GM19099 (cell line): ENCODE data around the gene TMEM121B.

Experiments
- POLR2A ChIP-seq: IDR thresholded peaks from 3 replicates; pipeline ENCODE4 v1.6.1; 2011; ENCODE audit warnings: low read depth; ENCODE audit not compliant: insufficient read length; ENCODE audit errors: extremely low read depth

The TMEM121B gene

DNA sequence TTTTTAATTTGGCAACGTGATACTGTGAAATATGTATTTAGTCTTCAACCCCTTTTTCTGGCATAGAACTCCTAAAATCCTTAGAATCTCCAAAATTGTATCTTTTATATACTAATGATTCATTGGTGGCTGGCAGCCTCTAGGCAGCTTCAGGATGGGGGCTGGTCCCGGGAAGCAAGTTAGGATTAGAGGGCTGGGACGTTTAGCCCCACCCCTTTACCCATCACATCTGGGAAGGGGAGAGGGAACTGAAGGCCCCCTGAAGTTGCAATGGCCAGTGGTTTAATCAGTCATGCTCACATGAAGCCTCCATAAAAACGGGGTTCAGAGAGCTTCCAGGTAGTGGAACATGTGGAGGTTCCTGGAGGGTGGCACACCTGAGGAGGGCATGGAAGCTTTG is 29.3 kb downstream of the TMEM121B start:
- TF ChIP-seq POLR2A, result no peak

DNA sequence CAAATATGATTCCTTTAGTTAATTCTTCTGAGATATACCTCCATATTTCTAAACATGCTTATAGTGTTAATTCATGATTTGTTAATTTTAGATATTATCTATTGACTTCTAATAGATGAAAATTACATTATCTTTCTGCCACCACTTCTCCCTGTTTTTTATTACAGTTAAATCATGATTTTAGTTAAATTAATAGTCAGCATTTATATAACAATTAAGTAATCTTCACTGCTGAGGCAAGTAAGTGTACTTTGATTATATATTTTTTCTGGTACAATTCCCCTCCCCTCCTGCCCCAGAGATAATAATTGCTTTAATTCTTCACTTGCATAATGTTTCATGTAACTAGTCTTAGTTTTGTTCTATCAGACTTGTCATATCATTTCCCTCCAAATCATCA is 30.6 kb downstream of the TMEM121B start:
- TF ChIP-seq POLR2A, result no peak

DNA sequence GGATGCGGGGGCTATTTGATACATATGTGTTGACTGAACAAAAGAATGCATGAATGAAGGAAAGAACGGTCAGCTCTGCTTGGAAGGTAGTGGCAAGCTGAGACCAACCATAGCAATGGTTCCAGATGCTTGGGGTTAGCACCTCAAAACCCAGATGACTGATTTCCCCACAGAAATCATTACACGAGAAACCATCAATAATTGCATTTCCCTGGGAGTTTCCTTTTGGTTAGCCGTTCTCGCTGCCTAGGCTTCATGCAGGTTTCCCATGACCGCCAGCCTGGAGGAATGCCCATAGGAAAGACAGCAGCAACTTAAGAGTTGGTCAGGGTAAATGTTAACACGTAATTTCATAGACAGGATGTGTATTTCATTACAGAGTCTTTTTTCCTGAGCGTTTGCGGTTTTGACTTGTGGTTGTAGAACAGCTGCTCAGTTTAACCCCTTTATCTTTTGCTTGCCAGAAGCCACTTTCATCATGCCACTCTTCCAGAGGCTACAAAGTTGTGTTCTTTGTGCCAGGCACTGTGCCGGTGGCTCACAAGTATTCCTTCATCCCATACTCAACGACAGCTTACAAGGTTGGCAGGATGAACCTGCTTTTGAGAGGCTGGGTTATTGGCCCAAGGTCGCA is 33.5 kb downstream of the TMEM121B start:
- no peak for TF ChIP-seq POLR2A

DNA sequence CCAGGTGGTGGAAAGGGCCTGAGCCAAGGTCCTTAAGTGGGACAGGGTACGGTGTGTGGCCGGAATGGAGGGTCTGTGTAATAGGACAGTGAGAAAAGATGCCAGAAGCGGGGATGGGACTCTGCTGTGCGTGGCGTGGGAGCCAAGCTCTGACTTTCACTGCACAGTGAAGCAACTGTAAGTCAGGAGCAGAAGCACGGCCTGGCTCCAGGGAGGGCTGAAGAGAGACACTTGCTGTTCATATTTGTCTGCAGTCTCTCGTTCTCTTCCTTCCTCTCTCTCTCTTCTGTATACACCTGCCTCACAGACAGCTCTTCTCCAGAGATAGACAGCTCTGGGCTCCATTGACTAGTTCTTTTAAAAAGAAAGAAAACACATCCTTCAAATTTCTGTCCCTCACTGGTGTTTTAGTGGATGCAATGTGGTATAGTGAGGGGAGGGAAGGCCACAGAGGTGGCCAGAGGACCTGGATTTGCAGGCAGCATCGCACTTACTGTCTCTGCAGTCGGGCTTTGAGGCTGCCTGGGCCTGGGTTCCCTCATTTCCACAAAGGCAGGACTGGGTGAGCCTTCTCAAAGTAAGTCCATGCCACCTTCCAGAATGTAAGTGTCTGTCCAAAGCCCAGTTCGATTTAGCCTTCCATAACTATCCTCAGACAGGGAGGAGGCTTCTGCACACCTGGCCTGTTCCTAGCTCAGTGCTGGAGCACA is 34.2 kb downstream of the TMEM121B start:
- no peak for TF ChIP-seq POLR2A

DNA sequence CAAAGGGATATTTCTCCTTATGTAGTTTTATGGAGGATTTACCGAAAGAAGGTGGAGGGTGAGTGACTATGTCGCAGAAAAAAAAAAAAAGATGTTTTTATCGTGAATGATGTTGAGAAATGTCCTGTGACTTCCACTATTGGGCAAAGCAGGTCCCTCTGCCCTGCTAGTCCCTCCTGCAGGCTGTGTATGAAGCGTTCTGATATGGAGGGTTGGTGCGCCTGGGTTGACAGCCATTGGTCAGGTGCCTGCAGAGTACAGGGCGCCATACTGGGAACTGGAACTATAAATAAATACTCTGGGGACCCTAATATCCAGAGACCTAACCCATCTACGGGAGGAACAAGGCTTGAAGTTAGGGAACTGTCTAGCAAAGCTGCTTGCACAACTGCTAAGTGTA is 34.9 kb downstream of the TMEM121B start:
- no peak for TF ChIP-seq POLR2A

DNA sequence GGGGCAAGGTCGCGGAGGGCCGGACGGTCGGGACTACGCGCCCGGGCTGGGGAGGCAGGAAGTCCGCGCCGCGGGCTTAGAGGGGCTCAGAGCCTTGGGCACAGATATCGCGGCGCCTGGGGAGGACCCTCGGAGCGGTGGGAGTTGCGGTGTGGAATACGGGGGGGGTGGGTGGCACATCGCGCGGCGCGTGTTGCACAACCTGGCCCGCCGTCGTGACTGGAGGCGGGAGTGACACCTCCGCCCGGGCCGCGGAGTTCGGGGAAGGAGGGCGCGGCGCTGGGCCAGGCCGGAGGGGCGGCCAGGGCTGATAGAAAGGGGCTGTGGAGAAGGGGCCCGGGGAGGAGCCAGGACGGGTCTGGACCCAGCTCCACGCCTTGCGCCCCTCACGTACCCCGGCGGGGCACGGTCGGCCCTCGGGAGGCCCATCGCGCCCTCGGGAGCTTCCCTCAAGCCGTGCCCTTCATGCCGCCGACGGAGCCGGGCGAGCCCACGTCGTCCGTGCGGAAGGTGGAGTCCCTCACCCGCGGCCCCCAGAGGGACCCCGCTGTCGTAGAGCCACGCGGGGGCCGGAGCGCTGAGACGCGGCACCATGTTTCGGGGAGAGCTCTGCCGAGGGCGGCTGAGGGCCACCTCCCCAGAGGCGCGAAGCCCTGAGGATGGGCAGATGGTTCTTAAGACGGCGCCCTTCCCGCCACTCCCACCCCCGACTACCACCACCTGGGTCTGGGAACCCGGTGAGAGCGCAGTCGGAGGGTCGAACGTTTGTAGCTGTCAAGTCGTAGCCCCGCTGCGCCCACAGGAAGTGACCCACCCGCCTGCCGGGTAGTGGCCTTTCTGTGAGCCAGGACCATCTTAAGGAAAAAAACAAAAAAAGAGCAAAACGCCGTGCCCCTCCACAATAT is 35.6 kb downstream of the TMEM121B start:
- TF ChIP-seq POLR2A, result no peak

DNA sequence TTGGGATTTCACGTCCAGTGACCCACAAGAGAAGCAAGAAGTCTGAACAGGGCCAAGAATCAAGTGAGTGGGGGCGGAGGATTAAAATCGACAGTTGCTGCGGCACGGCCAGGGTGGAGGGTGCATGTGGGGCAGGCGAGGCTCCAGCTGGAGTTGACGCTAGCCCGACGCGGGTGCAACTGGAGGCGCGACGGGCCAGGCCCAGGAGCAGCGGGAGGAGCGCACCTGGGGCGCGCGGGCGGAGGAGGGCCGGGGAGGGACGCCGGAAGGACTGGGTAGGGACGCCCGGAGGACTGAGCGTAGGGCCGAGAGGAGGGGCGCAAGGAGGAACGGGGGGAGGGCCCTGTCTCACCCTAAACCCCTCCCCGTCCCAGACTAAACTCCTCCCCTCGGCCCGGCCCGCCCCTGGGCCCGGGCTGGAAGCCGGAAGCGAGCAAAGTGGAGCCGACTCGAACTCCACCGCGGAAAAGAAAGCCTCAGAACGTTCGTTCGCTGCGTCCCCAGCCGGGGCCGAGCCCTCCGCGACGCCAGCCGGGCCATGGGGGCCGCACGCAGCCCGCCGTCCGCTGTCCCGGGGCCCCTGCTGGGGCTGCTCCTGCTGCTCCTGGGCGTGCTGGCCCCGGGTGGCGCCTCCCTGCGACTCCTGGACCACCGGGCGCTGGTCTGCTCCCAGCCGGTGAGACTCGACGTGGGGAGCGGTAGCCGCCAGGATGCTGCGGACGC is 36.4 kb downstream of the TMEM121B start, which contains the start of gene IL17RA:
Gene IL17RA, plus strand, starts transcription at position 447 of the 723 bp plus-strand sequence. Its CDS starts 92 bp downstream, at position 539.
- TF ChIP-seq POLR2A, result peak; percentile 82

DNA sequence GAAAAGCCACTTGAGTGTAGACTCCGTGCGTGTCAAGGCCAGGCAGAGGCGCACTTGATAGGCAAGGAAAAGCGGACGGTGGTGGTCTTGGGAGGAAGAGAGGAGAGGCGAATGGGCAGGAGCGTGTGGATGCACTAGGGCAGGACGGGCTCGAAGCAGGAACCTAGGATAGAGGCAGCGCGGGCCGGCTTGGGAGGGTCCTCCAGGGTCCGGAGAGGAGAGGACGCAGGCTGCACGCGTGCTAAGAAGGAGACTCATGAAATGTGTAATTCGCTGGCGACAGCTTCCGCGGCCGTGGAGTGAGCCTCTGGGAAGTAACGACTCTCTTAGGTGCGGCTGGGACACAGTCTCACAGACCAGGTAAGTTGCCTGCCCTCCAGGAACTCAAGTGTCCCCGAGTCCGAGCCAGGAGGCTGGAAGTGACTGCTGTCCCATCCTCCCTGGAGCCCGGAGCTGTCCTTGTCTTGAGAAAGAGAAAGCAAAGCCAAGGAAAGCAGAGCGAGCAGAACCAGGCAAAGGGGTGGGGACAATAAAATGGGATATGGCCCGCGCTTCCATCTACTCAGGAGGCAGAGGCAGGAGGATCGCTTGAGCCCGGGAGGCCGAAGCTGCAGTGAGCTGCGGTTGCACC is 37.2 kb downstream of the TMEM121B start:
- TF ChIP-seq POLR2A, result no peak

DNA sequence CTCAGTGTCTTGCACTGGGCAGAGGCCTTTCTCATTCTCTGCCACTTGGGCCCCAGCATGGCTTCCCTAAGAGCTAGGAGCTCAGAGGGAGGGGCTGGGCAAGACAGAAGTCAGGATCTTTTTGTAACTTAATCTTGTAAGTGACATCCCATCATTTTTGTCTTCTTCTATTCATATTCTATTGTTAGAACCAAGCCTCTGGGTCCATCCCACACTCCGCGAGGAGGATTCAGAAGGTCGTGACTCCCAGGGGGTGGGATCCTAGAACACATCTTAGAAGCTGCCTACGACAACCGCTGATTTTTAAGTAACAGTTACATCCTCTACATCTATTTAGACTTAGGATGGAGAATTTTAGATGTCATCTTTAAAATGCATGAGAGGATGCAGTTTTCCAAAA is 37.9 kb downstream of the TMEM121B start:
- no peak for TF ChIP-seq POLR2A

DNA sequence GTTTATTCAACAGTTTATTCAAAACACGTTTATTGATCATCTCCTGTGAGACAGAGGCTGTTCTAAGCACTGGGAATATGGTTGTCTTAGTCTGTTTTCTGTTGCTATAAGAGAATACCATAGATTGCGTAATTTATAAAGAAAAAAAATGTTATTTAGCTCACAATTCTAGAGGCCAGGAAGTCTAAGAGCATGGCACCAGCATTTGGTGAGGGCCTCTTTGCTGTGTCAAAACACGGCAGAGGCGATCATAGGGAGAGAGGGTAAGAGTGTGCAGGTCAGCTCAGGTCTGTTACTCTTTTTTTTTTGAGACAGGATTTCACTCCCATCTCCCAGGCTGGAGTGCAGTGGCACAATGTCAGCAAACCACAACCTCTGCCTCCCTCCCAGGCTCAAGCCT is 41.6 kb downstream of the TMEM121B start:
- no peak for TF ChIP-seq POLR2A

DNA sequence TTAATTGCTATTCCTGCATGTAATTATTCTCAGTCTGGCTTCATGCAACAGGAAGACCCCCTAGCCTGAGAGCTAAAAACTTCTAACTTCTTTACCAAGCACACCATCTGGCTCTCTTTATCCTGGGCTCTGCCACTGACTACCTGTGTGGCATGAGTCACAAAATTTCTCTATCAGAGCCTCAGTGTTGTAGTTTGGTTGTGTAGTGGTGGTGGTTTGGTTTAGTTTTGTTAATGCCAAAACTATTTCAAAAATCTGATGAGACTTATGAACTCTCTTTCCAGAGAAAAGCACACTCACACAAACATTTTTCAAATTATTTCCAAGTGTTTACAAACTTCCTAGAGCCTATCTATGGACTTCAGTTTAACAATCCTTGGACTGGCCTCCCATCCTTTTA is 43.9 kb downstream of the TMEM121B start:
- TF ChIP-seq POLR2A, result no peak

DNA sequence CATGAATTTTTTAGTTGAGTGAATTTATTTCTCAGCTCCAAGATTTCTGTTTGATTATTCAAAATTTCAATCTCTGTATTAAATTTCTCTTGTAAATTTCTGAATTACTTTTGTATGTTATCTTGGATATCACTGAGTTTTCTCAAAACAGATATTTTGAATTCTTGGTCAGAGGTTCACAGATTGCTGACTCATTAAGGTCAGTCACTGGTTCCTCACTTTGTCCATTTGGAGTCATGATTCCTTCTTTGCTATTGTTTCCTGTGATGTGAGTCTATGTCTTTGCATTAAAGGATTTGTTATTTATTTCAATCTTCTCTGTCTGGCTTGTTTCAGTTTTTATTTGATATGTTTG is 46.5 kb downstream of the TMEM121B start:
- TF ChIP-seq POLR2A, result no peak

DNA sequence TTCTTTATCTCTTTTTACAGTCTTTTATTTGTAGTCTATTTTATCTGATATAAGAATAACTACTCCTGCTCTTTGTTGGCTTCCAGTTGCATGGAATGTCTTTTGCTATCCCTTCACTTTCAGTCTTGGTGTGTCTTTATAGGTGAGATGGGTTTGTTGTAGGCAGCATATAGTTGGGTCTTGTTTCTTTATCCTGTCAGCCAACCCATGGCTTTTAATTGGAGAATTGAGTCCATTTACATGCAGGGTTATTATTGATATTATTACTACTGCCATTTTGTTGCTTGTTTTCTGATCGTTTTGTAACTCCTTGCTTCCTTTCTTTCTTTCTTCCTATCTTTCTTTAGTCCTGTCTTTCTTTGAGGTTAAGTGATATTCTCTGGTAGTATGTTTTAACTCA is 48.3 kb downstream of the TMEM121B start:
- TF ChIP-seq POLR2A, result no peak
